ENCODE data around the gene ACOT11.

DNA sequence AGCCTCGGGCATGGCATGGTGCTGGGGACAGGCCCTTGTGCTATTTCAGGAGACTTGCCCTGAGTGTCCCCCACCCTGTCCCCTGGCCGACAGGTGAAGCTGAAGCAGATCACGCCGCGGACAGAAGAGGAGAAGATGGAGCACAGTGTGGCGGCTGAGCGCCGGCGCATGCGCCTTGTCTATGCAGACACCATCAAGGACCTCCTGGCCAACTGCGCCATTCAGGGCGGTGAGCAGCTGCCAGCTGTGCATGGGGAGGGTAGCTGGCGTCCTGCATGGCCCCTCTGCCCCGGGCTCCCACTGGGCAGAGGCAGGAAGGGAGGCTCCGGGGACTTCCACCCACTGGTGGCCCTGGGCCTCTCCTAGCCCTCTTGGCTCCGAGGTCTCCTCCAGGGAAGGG is 46.4 kb downstream of the ACOT11 start:
- TF ChIP-seq POLR2AphosphoS5 (IDR thresholded peaks at IDR 0.05; ENCODE audit: control insufficient read depth, insufficient read depth, low read depth, low read length) (no peak), FOXK1 (CRISPR knock-in tag; IDR thresholded peaks at IDR 0.05; ENCODE audit: borderline replicate concordance) (no peak), EP300 (IDR thresholded peaks at IDR 0.05; ENCODE audit: low read length) (no peak), NR2C1 (IDR thresholded peaks at IDR 0.05) (no peak), NR2C1 (tag; IDR thresholded peaks at IDR 0.05) (no peak)
